Inferior parietal cortex (tissue), 1 donor: ENCODE measurements around the gene ARHGAP9.
"Not testable (repeated sequence)": the region's sequence is repeated elsewhere in the genome, so short reads cannot be mapped to it uniquely, and the experiment has no call there.

Experiments used
- DNase-seq: peaks from one replicate; pipeline ENCODE4 v3.0.0-alpha.2; 2016; ENCODE audit errors: extremely low spot score

Gene ARHGAP9

GRCh38 chr12:57458665-57459054 is 21.0 kb downstream of the ARHGAP9 start:
- no peak for DNase-seq

- DNase-seq = no peak
These were observed 22.8 kb downstream of the ARHGAP9 start for GRCh38 chr12:57456737-57457490.

- DNase-seq = no peak
These were observed 23.4 kb downstream of the ARHGAP9 start for GRCh38 chr12:57456145-57456700.

GRCh38 chr12:57455374-57456144 is 24.1 kb downstream of the ARHGAP9 start:
- DNase-seq = no peak

GRCh38 chr12:57454566-57455373 is 24.9 kb downstream of the ARHGAP9 start, which contains the start of gene INHBE:
TSS of gene INHBE (plus strand) at chr12:57455307. CDS start at chr12:57455537, 230 bp downstream.
- no peak for DNase-seq

GRCh38 chr12:57454213-57454565 is 25.5 kb downstream of the ARHGAP9 start:
- DNase-seq = no peak

- DNase-seq = peak; percentile 83
These were observed 26.6 kb downstream of the ARHGAP9 start for GRCh38 chr12:57452937-57453509.

GRCh38 chr12:57452181-57452936 is 27.3 kb downstream of the ARHGAP9 start:
- DNase-seq = peak; percentile 63

- no peak for DNase-seq
These were observed 28.4 kb downstream of the ARHGAP9 start for GRCh38 chr12:57451233-57451778.

- no peak for DNase-seq
These were observed 29.6 kb downstream of the ARHGAP9 start for GRCh38 chr12:57450057-57450456.

GRCh38 chr12:57449375-57449774 is 30.3 kb downstream of the ARHGAP9 start:
- DNase-seq = no peak

- DNase-seq = no peak
These were observed 31.0 kb downstream of the ARHGAP9 start for GRCh38 chr12:57448669-57449068.

- no peak for DNase-seq
These were observed 33.2 kb downstream of the ARHGAP9 start for GRCh38 chr12:57446292-57446960.

GRCh38 chr12:57444744-57445143 is 34.9 kb downstream of the ARHGAP9 start:
- DNase-seq = no peak

- not testable (repeated sequence) for DNase-seq
These were observed 35.3 kb downstream of the ARHGAP9 start for GRCh38 chr12:57444337-57444736.

- DNase-seq = no peak
These were observed 37.7 kb downstream of the ARHGAP9 start for GRCh38 chr12:57441846-57442427.

- DNase-seq = not testable (repeated sequence)
These were observed 38.3 kb downstream of the ARHGAP9 start for GRCh38 chr12:57441393-57441792.

- no peak for DNase-seq
These were observed 39.9 kb downstream of the ARHGAP9 start for GRCh38 chr12:57439762-57440266.

- DNase-seq = no peak
These were observed 41.3 kb downstream of the ARHGAP9 start for GRCh38 chr12:57438400-57438799.
